Fibroblast of mammary gland (primary cell): ENCODE measurements around the gene WWC1.

ENCODE experiments used
- DNase-seq: peaks from one replicate; pipeline ENCODE4 v3.0.0-alpha.2; 2010; ENCODE audit warnings: low read depth
- H3K4me3 ChIP-seq: 2 replicates; pipeline ENCODE4 v1.5.1; 2011; ENCODE audit warnings: low read depth, mild to moderate bottlenecking, low read length, moderate library complexity; ENCODE audit not compliant: control insufficient read depth
- CTCF ChIP-seq: conservative IDR thresholded peaks from 2 replicates; pipeline ENCODE4 v1.5.1; 2011; ENCODE audit warnings: low read depth, low read length, inconsistent platforms; ENCODE audit not compliant: control insufficient read depth, insufficient read depth

The WWC1 gene

DNA sequence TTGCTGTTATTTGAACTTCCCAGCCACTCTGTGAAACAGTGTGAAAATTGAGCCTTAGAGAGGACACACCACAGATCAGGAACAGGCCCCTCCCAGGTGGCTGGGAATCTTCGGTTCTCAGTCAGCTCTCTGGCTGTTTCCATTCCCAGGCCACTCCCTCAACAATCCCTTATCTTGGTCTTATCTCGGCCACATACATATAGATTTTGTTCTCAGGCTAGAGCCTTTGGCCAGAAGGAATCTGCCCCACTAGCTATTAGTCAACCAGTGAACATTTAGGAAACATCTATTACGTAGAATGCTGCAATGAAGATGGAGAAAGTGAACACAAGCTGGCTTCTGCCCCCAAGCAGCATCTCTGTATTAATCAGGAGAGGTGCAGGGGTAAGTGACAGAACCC, 21.0 kb upstream of the WWC1 start:
- TF ChIP-seq CTCF, result no peak
- no peak overlapping the region for H3K4me3 ChIP-seq
- no peak for DNase-seq

DNA sequence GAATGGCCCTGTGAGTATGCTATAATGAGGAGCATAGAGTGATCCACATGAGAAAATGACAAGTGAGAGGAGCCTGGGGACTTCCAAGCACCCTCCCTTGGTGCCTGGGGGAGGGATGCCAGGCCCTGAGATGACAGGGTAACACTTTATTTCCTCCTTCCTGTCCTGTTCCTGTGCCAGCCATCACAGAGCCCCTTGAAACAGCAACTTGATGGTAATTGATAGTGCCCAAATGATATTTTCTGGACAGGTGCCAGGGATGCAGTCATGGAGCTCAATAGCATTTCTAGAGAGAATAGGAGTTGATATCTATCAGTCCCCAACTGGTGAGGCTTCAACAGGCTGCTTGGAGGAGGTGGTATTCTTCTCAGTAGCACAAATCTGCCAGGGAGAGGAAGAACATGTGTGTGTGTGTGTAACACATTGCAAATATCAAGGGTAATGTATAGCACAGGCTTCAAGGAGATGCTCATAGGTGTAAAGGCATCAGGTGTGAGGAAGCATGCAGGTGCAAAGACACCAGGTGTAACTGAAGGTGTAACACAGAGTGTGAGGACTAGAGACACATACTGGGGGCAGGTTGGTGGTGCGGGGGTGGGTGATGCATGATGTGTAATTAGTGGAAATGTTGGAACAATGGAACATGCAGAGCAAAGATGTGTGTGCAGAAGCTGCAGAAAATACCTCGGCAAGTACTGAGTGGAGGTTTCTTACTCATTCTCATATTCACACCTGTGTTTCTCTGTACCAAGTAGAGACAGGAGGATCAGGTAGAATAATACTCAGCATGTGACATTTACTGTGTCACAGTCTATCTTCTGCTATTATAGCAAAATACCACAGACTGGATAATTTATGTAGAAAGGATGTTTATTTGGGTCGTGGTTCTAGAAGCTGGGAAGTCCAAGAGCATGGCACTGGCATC, 18.1 kb upstream of the WWC1 start:
- H3K4me3 ChIP-seq, result no peak overlapping the region
- no peak for TF ChIP-seq CTCF
- DNase-seq, result no peak

GRCh38 chr5:168274406-168274805, 17.0 kb upstream of the WWC1 start:
- H3K4me3 ChIP-seq, result no peak overlapping the region
- DNase-seq, result no peak
- TF ChIP-seq CTCF, result no peak

DNA sequence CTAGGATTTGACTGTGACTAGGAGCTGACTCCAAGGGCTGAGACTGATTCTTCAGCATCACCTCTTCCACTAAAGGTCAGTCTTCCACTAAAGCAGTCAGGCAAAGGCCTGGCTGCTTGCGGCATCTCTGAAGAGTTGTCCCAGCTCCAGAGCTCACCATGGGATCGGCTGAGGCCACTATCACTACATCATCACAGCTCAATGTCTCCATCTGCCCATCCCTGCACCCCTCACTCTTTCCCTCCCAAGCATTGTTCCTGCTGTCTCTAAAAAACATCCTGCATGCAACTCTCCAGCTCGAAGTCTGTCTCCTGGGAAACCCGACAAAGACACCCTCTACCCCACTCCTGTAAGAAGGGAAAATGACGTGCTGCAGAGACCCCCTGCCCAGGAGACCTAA, 15.5 kb upstream of the WWC1 start:
- DNase-seq, result no peak
- no peak for TF ChIP-seq CTCF
- no peak overlapping the region for H3K4me3 ChIP-seq

GRCh38 chr5:168282120-168282519, 9.3 kb upstream of the WWC1 start:
- TF ChIP-seq CTCF, result no peak
- DNase-seq, result peak; percentile 82
- no peak overlapping the region for H3K4me3 ChIP-seq

DNA sequence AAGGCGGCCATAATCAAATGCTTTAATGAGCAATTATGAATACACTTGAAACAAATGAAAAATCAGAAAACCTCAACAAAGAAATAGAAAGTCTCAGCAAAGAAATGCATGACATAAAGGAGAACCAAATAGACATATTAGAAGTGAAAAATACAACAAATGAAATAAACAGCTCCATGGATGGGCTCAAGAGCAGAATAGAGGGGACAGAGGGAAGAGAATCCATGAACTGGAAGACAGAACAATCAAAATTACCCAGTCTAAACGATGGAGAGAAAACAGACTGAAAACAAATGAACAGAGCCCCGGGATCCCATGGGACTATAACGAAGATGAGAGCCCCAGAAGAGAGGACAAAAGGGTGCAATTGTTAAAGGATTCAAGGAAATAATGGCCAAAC, 6.6 kb upstream of the WWC1 start:
- H3K4me3 ChIP-seq, result no peak overlapping the region
- DNase-seq, result no peak
- TF ChIP-seq CTCF, result no peak
